ENCODE data around the gene CDA.

CDA gene

DNA sequence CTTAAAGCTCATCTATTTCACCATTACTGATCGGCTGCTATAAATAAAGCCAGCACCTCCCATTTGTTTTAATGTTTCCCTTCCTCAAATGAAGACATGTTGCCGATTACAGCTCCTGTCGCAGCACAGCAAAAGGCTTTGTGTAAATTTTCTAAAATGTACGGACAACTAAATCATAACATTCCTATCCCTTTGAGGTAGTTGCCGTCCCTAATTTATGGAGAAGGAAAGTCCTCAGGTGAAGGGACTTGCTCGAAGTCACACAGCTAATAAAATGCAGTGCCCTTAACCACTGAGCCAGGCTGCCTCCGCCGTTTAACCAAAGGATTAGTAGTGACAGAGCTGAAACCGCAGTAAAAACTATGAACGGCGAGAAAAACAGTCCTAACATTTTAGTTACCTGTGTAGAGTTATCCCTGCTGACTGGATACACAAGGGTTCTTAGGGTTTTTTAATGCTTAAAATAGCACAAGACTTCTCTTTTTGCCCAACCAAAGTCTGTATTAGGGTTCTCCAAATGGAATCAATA, 45.2 kb downstream of the CDA start:
- TF ChIP-seq, protein P1, sequence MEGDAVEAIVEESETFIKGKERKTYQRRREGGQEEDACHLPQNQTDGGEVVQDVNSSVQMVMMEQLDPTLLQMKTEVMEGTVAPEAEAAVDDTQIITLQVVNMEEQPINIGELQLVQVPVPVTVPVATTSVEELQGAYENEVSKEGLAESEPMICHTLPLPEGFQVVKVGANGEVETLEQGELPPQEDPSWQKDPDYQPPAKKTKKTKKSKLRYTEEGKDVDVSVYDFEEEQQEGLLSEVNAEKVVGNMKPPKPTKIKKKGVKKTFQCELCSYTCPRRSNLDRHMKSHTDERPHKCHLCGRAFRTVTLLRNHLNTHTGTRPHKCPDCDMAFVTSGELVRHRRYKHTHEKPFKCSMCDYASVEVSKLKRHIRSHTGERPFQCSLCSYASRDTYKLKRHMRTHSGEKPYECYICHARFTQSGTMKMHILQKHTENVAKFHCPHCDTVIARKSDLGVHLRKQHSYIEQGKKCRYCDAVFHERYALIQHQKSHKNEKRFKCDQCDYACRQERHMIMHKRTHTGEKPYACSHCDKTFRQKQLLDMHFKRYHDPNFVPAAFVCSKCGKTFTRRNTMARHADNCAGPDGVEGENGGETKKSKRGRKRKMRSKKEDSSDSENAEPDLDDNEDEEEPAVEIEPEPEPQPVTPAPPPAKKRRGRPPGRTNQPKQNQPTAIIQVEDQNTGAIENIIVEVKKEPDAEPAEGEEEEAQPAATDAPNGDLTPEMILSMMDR (IDR thresholded peaks at IDR 0.05; ENCODE audit: insufficient read depth, low read depth, low read length, missing control alignments): no peak
- peak overlapping the region; percentile 78 for H3K4me3 ChIP-seq (ENCODE audit: low read length)
- no peak for DNase-seq (ENCODE audit: low read depth)

DNA sequence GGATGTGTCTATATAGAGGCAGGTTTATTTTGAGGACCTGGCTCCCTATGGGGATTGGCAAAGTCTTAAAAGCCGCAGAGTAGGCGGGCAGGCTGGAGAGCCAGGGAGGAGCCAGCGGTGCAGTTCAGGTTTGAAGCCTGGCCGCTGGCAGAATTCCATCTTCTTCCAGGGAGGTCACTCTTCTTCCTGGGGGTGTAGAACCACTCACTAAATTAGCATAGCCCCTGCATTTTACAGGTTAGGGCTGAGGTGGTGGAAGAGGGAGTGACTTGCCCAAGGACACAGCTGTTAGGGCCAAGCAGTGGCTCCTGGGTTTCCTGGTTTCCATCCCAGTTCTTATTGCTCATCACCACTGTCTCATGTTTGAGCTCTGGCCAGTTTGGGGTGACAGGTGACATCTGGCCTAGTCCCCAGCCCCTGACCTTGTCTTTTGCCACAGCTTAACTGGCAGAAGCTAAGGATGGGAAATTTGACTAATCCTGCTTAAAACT, 45.7 kb downstream of the CDA start:
- peak overlapping the region; percentile 78 for H3K4me3 ChIP-seq (ENCODE audit: low read length)
- TF ChIP-seq, protein P1 (IDR thresholded peaks at IDR 0.05; ENCODE audit: insufficient read depth, low read depth, low read length, missing control alignments): no peak
- peak; percentile 65 for DNase-seq (ENCODE audit: low read depth)

DNA sequence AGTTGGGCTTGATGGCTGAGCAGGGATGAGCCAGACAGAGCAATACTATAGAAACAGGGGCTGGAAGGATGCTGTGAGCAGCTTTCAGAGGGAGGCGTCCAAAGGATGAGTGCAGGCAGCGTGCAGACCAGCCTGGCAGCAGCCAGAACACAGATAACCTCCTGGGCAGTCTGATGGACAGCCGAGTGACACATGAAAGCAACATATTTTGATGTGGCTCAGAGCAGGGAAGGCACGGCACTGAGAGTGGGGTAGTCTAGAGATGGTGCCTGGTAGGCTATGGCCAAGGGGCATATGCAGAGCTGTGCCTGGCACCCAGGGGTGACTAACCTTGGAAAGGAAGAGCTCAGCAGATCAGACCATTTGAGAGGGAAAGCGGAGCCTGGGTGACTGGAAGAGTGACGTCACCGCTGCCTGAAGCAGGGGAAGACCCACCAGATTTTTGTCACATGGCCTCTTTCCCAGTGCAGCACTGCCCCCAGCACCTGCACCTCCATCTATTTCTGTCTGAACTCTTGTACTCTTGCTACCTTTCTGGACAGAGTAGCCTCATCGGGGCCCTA, 48.0 kb downstream of the CDA start:
- no peak for DNase-seq (ENCODE audit: low read depth)
- H3K4me3 ChIP-seq (ENCODE audit: low read length): no peak overlapping the region
- TF ChIP-seq, protein P1 (IDR thresholded peaks at IDR 0.05; ENCODE audit: insufficient read depth, low read depth, low read length, missing control alignments): no peak

DNA sequence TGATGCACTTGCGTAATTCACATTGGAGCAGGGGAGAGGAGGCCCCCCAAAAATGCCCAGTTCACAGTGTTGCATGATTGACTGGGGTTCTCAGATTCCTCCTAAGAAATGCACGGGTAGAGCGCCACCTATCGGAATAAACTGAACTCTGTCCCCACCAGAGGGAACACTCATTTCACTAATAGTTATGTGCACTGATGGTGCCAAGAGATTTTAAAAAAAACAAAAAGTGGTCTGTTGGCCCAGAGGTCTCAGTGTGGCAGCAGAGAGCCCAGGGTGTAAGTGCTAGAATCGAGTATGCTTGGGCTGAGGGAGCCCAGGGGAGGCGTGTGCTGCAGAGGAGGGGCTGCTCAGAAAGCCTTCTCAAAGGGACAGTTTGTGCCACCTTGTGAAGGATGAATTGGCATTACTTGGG, 51.3 kb downstream of the CDA start:
- TF ChIP-seq, protein P1 (IDR thresholded peaks at IDR 0.05; ENCODE audit: insufficient read depth, low read depth, low read length, missing control alignments): peak; percentile 71
- no peak overlapping the region for H3K4me3 ChIP-seq (ENCODE audit: low read length)
- peak; percentile 67 for DNase-seq (ENCODE audit: low read depth)

DNA sequence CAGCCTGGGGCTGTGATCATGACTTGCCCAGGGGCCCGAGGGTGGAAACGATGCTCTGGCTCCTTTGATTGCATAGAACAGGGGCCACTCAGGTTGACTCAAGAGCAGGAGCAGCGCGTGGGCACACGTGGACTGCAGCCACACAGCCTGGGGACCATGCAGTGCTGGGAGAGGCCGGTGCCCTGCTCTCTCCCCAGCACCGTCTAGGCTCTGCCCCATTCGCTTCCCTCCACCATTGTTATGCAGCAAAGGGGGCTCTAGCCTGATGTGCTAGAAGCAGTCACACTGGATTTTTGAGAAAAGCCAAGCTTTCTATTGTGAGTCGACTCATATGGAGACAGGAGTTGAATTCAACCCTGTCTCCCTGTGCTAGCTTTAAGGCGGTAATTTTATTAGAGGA, 53.1 kb downstream of the CDA start:
- TF ChIP-seq, protein P1 (IDR thresholded peaks at IDR 0.05; ENCODE audit: insufficient read depth, low read depth, low read length, missing control alignments): no peak
- H3K4me3 ChIP-seq (ENCODE audit: low read length): no peak overlapping the region

GRCh38 chr1:20643080-20643479, 54.2 kb downstream of the CDA start:
- no peak overlapping the region for H3K4me3 ChIP-seq (ENCODE audit: low read length)
- TF ChIP-seq, protein P1 (IDR thresholded peaks at IDR 0.05; ENCODE audit: insufficient read depth, low read depth, low read length, missing control alignments): no peak
- DNase-seq (ENCODE audit: low read depth): no peak

More for the DNA sequence above, 53.1 kb downstream of the CDA start:
- DNase-seq (ENCODE audit: low read depth): no peak

DNA sequence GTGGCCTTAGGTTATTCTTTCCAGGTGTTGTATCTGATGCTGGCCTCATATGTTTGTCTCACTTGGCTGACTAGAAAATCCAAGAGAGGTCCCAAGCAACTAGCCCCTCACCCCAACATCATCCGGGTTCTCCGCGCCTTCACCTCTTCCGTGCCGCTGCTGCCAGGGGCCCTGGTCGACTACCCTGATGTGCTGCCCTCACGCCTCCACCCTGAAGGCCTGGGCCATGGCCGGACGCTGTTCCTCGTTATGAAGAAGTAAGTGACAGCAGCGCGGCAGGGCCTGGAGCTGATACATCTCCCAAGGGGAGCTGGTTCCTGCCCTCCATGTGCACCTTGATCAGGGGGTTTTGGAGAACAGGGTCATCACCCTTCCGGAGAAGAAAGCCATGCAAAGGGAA, 55.5 kb downstream of the CDA start:
- no peak for DNase-seq (ENCODE audit: low read depth)
- H3K4me3 ChIP-seq (ENCODE audit: low read length): no peak overlapping the region
- TF ChIP-seq, protein P1 (IDR thresholded peaks at IDR 0.05; ENCODE audit: insufficient read depth, low read depth, low read length, missing control alignments): no peak

Measured in epithelial cell of esophagus (primary cell).